SK-N-MC (cell line): ENCODE results near the gene KRT38.

Experiments used
- EZH2 ChIP-seq: fragments of 200-600 bp; sonication (generic); IDR thresholded peaks from one replicate; pipeline ENCODE4 v1.6.1; 2017; ENCODE audit warnings: antibody characterized with exemption
- POLR2AphosphoS5 ChIP-seq: IDR thresholded peaks from 2 replicates; pipeline ENCODE4 v1.6.1; 2012; ENCODE audit warnings: mild to moderate bottlenecking, low read depth, low read length, borderline replicate concordance

DNA sequence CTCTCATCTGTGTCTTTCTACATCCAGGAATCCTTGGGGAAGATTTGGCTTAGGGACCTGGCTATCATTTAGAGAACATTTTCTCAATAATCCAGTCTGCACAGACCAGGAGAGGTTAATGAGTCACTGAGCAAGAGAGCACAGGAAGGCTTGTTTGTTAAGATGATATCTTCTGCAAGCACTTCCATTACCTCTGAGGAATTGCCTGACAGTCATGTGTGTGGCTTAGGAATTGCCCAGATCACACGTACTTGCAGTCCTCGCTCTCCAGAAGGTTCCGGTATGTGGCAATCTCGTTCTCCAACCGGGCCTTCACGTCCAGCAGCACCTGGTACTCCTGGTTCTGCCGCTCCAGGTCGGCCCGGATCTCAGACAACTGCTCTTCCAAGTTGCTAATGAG lies 19.7 kb downstream of the KRT38 start:
- TF ChIP-seq EZH2 (no peak), POLR2AphosphoS5 (no peak)
